Activated T-helper 1 cell treated with Interleukin-2 at 50 U/mL for 16 hours (primary cell): ENCODE results near the gene DNAJC22.
"Not testable (repeated sequence)": the region's sequence is repeated elsewhere in the genome, so short reads cannot be mapped to it uniquely, and the experiment has no call there.

ENCODE experiments used
- DNase-seq: peaks from one replicate; pipeline ENCODE4 v3.0.0-alpha.2; 2020; ENCODE audit warnings: low read depth

DNAJC22 gene

DNA sequence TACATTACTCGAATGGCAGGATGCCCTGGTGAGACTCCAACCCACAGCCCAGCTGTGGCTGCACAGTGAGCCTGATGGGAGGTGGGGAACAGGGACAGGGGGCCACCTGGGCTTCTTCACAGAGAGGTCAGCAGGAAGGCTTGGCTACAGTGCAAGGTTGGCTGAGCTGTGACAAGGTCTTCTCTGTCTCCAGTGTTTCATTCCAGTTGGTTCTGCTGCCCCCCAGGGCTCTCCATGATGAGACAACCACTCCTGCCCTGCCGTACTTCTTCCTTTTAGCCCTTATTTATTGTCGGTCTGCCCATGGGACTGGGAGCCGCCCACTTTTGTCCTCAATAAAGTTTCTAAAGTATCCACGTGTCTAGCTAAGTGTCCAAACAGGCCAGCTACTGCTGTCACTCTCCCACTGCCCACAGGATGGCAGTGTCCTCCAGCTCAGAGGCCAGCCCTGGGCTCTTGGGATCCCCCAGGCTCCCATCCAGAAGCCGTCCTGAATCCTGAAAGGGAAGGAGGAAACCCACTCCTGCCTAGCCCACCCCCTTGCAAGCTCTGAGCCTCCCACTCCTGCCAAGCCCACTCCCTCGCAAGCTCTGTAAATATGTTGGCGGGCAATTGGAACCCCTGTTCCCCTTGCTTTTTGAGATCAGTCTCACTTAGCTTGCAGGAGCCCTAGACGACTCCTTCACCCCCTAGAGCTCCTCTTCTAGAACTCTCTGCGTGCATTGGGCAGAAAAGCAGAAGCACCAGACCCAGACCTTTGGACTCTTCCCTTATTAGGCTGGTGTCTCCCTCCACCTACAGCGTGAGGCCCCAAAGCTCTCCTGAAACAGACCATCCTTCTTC, 15.1 kb upstream of the DNAJC22 start:
- no peak for DNase-seq

- DNase-seq, result no peak
Observed at GRCh38 chr12:49332441-49332861, 14.2 kb upstream of the DNAJC22 start.

GRCh38 chr12:49332891-49333371, 13.8 kb upstream of the DNAJC22 start:
- DNase-seq, result no peak

GRCh38 chr12:49333778-49334177, 12.9 kb upstream of the DNAJC22 start:
- DNase-seq, result not testable (repeated sequence)

GRCh38 chr12:49334226-49334625, 12.5 kb upstream of the DNAJC22 start:
- DNase-seq, result no peak

DNA sequence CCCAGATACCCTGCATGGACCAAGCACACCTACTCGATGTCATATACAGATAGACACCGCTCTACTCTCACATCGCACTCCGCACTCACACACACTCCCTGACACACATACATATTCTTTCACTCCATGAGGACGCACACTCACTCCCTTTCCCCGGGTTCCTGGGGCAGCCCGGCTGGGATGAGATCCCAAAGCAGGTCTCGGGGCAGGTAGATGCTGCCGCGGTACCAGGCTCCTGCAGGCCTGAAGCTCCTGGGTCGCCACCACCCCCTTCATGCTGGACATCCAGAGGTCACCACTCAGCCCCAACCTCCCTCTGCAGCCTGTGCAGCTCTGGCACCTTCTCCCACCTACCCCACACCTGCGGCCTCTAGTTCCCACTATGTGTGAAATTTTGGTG, 12.0 kb upstream of the DNAJC22 start:
- DNase-seq, result no peak

DNA sequence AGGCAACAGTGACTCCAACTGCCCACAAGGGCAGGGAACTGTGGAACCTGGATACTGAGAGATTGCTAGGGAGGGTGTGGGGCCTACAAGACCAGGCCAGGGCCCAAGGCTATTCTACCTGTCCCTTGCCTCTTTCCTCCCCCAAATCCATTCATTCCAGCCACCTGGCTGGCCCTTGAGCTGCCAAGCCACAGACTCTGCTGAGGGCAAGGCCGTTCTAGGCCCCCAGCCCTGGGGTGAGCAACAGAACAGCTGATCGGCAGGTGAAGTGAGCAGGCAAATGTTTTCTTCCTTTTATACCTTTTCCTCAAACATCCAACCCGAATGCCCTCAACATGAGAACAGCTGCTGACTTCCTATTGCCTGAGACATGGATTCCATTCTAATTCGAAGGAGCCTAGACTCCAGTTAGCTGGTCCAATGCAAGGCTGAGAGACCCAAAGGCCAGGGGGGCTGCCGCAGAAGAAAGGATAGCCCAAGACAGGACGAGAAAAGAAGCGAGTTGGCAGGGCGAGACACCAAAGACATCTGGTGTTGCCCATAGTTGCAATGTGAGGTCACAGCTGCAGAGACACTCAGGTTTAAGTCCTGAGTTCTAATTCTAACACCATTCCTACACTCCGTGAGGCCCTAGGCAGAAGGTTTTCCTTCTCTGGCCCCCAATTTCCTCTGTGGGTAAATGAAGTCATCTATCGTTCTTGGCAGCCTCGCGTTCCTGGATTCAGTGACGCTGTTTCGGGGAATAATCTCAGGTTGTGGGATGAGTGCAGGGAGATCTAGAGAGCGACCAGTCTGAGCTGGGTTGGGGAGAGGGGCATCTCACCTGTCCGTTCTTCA, 11.4 kb upstream of the DNAJC22 start:
- DNase-seq, result no peak

- DNase-seq, result no peak
Observed at GRCh38 chr12:49335955-49336644, 10.6 kb upstream of the DNAJC22 start.

DNA sequence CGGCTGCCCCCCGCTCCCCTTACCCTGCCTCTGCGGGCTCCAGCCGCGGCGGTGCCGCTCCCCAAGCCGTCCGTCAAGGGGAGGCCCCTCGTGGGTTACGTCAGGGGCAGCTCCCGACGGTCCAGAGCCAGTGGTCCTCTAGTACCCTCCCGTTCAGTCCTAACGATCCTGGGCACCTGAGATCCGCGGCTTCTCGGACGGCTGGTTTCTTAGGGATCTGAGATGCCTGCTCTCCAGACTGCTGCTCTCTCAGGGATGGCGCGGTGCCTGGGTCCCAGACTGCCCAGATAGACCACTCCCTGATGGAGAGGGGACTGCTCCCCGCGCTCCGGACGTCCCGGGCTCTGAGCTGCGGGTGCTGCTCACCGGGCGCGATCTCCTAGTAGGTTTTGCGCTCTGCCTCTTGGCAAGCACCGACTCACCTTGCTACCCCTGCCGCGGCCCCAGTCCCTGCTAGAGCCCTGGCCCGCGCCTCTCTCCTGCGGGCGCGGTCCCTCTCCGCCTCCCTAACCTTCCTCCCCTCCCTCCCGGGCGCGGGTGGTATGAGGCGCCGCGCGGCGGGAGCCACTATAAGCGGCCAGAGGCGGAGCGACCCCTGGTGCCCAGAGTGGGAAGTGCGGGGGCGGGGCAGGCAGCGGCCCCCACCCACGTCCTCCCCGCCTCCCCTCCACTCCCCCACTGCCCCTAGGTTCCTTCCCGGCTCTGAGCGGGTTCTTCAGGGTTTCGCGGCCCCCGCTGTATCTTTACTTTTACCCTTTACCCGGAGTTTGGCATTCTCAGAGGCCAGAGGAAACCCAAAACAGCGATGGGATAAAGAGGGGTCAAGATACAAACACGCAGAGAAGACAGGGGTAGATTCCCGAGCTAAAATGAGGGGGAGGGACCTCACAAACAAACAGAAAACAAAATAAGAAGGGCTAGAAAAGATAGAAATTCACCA, 9.8 kb upstream of the DNAJC22 start, which contains the start of gene C1QL4:
TSS of gene C1QL4 (minus strand) at position 544 of the 940 bp plus-strand sequence. CDS start 711 bp downstream, outside the sequence.
- peak; percentile 80 for DNase-seq

- no peak for DNase-seq
Observed at GRCh38 chr12:49338830-49339463, 7.7 kb upstream of the DNAJC22 start.

DNA sequence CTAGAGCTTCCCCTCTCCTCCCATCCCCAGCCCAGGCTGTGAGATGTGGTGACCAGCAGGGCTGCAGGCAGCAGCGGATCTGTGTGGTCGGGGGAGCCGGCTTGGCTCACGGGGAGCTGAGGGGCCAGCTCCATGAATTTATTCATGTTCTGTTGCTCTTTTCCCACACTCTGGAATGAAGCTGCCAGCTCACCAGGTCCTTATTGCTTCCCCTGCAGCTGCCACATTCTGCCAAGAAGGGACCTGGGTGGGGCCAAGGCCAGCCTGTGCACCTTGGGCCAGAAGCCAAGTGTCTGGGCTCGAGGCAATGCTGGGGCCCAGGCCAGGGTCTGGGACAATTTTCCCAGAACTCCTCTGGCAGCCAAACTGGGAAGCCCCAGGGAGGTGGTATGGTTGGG, 7.2 kb upstream of the DNAJC22 start:
- no peak for DNase-seq

DNA sequence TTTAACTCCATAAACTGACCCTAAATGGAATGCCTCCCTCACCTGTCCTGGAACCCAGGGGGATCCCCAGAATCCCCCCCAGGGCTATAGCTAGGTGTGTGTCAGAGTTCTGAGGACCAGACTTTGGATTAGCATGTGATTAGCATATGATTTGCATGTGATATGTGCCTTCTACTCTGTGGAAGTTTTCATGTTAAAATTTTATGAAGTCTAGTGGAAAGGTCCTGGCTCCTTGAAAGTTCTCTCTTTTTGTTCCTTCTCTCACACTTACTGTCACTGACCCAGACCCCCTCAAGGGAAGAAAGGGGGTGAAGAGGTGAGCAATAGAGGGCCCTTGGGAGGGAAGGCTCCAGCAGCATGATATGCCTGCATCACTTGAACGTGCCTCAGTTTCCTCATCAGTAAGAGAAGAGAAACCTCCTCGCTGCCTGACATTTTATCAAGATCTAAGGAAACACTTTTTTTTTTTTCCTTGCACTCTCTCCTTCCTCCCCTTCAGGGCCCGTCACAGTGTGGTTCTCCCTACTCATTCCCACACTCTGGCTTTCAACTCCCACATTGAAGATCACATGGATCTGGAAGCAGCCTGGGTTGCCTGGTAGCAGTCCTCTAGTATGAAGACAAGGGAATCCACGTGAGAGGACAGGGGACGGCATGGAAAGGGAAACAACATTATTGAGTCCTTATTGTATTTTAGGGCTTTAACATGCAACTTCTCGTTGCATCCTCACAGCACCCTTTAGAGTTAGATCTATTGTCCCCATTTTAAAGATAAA, 6.4 kb upstream of the DNAJC22 start:
- no peak for DNase-seq

DNA sequence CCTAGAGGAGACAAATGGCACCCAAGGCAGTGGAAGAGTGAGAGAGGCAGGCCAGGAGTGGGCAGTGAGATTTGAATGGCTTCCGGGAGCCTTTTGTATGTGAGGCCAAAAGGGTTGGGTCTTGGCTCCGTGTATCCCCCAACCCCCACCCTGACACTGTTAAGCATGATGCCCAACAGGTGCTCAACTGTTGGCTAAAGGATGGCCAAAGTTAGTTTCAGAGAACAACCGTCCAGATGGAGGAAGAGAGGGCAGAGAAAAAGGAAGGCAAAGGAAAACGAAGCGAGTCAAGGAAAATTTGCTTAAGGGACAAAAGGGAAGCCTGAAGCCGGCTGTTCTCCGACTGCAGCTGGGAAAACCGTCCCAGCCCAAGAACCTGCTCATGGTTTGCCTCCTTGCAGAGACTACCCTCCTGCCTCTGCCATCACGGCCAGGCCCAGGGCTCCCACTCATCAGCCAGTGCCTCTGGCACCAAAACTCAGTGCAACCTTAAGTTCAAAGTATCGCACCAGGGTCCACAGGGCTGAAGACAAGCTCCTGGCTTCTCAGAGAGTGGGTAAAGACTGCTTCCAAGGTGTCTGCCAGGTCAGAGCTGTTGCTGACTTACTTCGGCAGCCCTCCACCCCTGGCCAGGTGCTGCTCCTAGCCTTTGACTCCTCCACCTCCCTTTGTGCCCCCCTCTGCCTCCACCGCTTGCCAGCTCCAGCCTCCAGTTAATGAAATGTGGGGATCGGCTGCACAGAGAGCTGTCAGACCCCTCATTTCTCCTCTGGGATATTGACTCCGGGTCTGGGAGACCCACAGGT, 5.5 kb upstream of the DNAJC22 start:
- DNase-seq, result no peak

DNA sequence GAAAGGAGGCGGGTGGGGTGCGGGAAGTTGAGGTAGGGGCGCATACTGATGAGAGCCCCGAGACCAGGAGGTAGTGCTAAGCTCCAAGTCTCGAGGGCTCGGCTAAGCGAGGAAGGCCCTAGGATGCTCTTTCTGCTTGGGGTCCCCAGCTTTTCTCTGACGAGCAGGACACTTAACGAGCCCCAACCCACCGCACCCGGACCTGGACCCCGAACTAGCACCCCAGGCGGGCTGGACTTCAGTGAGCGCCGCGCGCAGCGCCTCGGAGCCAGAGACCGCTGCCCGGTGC, 5.0 kb upstream of the DNAJC22 start:
- DNase-seq, result no peak

- peak; percentile 47 for DNase-seq
Observed at GRCh38 chr12:49342066-49342913, 4.4 kb upstream of the DNAJC22 start.

DNA sequence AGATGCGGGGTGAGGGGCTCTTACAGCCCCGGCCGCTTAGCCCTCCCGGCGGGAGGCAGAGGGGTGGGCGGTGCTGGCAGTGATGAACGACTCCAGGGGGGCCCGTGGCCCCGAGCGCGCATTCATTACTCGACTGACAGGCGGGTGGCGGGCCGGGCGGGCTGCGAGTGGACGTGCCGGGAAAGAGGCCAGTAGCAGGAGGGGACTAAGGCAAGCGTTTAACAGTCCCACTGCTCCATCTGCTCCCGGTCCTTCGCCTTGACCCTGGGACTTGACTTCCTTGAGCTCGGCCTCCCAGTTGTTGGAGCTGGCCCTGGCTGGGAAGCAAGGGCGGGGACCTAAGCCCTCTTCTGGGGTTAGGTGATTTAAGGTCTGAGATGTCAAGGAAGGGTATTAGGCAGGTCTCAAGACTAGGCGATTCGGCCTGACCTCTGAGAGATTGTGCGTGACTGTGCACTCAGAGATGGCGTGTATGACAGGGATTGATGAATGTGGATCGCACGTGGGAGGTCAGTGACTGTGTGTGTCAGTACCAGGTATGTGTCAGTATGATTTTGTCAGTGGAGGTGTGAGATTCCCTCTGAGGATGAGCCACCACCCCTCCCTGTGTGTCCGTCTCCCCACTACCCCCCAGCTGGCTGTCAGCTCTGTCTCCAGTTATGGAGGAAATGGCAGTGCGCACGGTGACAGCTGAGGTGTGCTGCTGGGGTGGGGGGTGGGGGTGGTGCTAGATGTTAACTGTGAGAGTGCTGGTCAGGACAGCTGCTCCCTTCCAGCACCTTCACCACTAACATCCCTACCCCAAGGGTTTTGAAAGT, 3.6 kb upstream of the DNAJC22 start:
- no peak for DNase-seq

GRCh38 chr12:49344486-49345050, 2.1 kb upstream of the DNAJC22 start:
- no peak for DNase-seq
